A549 (cell line): ENCODE data around the gene ARHGAP23. TPM values are rescaled to one million over a fixed set of nuclear protein-coding genes. Genes with fewer than 3 reads are reported as not detected.

Source experiments
- ATAC-seq, 2 experiments: fragments of 200-7000 bp in 1 of 2; fragments of >200 bp in 1 of 2; cut with Nextera tagmentation in 1 of 2; cut with Tn5 transposase in 1 of 2; 3 replicates each; pipeline versions ENCODE4 v1.8.0 to v1.9.1; 2018 to 2020; ENCODE audit warnings: mild to moderate bottlenecking in 1 of 2, moderate library complexity in 1 of 2
- CTCF ChIA-PET: fragments of 300-600 bp; sonication (Branson Sonifier 250); formaldehyde crosslinking; extraction: SDS; loops from one replicate; lab custom pipeline; 2021; ENCODE audit warnings: antibody characterized with exemption, inconsistent platforms; lab: Yijun Ruan, JAX
- POLR2A ChIA-PET: fragments of 350-600 bp; formaldehyde crosslinking; extraction: SDS; loops from one replicate; lab custom pipeline; 2021; ENCODE audit warnings: antibody characterized with exemption, inconsistent platforms; lab: Yijun Ruan, JAX
- DNase-seq, 2 experiments: peaks; one replicate each; pipeline versions ENCODE4 v3.0.0 to v3.0.0-alpha.2; 2011 to 2016; ENCODE audit warnings: low read depth in 1 of 2, low spot score in 1 of 2
- FAIRE-seq: peaks from 2 replicates; lab custom pipeline; 2011; peaks lifted over from hg19 to GRCh38; lab: Jason Lieb, UNC
- H3K27ac ChIP-seq, 2 experiments: fragments of >200 bp; sonication (Bioruptor Twin); formaldehyde crosslinking; 3 replicates each; pipeline ENCODE4 v1.5.1; 2016 to 2017
- H3K4me1 ChIP-seq: fragments of >200 bp; sonication (Bioruptor Twin); formaldehyde crosslinking; 3 replicates; pipeline ENCODE4 v1.6.1; 2016
- H3K4me2 ChIP-seq: fragments of >200 bp; sonication (Bioruptor Twin); formaldehyde crosslinking; 3 replicates; pipeline ENCODE4 v1.6.1; 2016
- H3K4me3 ChIP-seq: fragments of >200 bp; sonication (Bioruptor Twin); formaldehyde crosslinking; 3 replicates; pipeline ENCODE4 v1.5.1; 2016
- H3K9me3 ChIP-seq: fragments of >200 bp; sonication (Bioruptor Twin); formaldehyde crosslinking; 3 replicates; pipeline ENCODE4 v1.6.1; 2016
- BHLHE40 ChIP-seq: IDR thresholded peaks from 2 replicates; pipeline ENCODE4 v1.6.1; 2012; ENCODE audit warnings: low read depth, low read length, inconsistent platforms
- EHF ChIP-seq: fragments of 250-450 bp; sonication (Bioruptor Pico); IDR thresholded peaks from 2 replicates; pipeline ENCODE4 v1.5.0; 2020; ENCODE audit warnings: mild to moderate bottlenecking
- EHMT2 ChIP-seq: fragments of 200-600 bp; sonication (generic); IDR thresholded peaks from 2 replicates; pipeline ENCODE4 v1.6.1; 2016; ENCODE audit warnings: antibody characterized with exemption, low read depth, mild to moderate bottlenecking, moderate library complexity
- EP300 ChIP-seq, 2 experiments: fragments of >200 bp; sonication (Bioruptor Twin); formaldehyde crosslinking; IDR thresholded peaks; 2 replicates in 1 of 2; 3 replicates in 1 of 2; pipeline ENCODE4 v1.6.1; 2016 to 2017
- FOSB ChIP-seq: fragments of 250-450 bp; sonication (Bioruptor Pico); IDR thresholded peaks from 2 replicates; pipeline ENCODE4 v1.5.0; 2020; ENCODE audit warnings: mild to moderate bottlenecking, moderate library complexity
- FOSL2 ChIP-seq, 2 experiments: fragments of 450-650 bp in 1 of 2; fragments of >200 bp in 1 of 2; sonication (Bioruptor Twin) in 1 of 2; formaldehyde crosslinking; IDR thresholded peaks; 2 replicates each; pipeline versions ENCODE4 v1.5.0 to v1.6.1; 2016 to 2020; ENCODE audit warnings: mild to moderate bottlenecking in 1 of 2, moderate library complexity in 1 of 2
- GATA3 ChIP-seq: IDR thresholded peaks from 2 replicates; pipeline ENCODE4 v1.6.1; 2012; ENCODE audit warnings: borderline replicate concordance
- HES2 ChIP-seq: fragments of >200 bp; sonication (Bioruptor Twin); formaldehyde crosslinking; IDR thresholded peaks from 2 replicates; pipeline ENCODE4 v1.6.1; 2016
- HEYL ChIP-seq: fragments of 250-450 bp; sonication (Bioruptor Pico); IDR thresholded peaks from 2 replicates; pipeline ENCODE4 v1.8.0; 2021; ENCODE audit warnings: mild to moderate bottlenecking, moderate library complexity
- HMGXB4 ChIP-seq: fragments of 250-450 bp; sonication (Bioruptor Pico); IDR thresholded peaks from 2 replicates; pipeline ENCODE4 v1.5.0; 2021; ENCODE audit warnings: mild to moderate bottlenecking, moderate library complexity, borderline replicate concordance
- HOXA7 ChIP-seq: fragments of 250-450 bp; sonication (Bioruptor Pico); IDR thresholded peaks from 2 replicates; pipeline ENCODE4 v1.5.0; 2020; ENCODE audit warnings: mild to moderate bottlenecking, moderate library complexity
- MAX ChIP-seq: IDR thresholded peaks from 2 replicates; pipeline ENCODE4 v1.6.1; 2012
- MYC ChIP-seq: IDR thresholded peaks from 2 replicates; pipeline ENCODE4 v1.6.1; 2012; ENCODE audit warnings: mild to moderate bottlenecking, inconsistent platforms, low read length, improper control_type of control experiment, borderline replicate concordance
- NPAS2 ChIP-seq: fragments of 250-450 bp; sonication (Bioruptor Pico); IDR thresholded peaks from 2 replicates; pipeline ENCODE4 v1.8.0; 2022; ENCODE audit warnings: mild to moderate bottlenecking, moderate library complexity, borderline replicate concordance
- NR3C1 ChIP-seq: fragments of >200 bp; sonication (Bioruptor Twin); formaldehyde crosslinking; IDR thresholded peaks from 3 replicates; pipeline ENCODE4 v1.6.1; 2017
- PHF8 ChIP-seq: fragments of 200-600 bp; sonication (generic); IDR thresholded peaks from 2 replicates; pipeline ENCODE4 v1.6.1; 2016; ENCODE audit warnings: low read depth, mild to moderate bottlenecking, antibody characterized with exemption, moderate library complexity, borderline replicate concordance
- POLR2AphosphoS2 ChIP-seq: conservative IDR thresholded peaks from 2 replicates; pipeline ENCODE4 v1.6.1; 2012; ENCODE audit warnings: low read length, improper control_type of control experiment, inconsistent platforms
- RNF2 ChIP-seq: fragments of 200-600 bp; sonication (generic); IDR thresholded peaks from 2 replicates; pipeline ENCODE4 v1.6.1; 2016; ENCODE audit warnings: low read depth, mild to moderate bottlenecking, antibody characterized with exemption, moderate library complexity, borderline replicate concordance
- TFCP2L1 ChIP-seq: fragments of 250-450 bp; sonication (Bioruptor Pico); IDR thresholded peaks from 2 replicates; pipeline ENCODE4 v1.5.0; 2021; ENCODE audit warnings: mild to moderate bottlenecking
- TP53 ChIP-seq: fragments of 250-450 bp; sonication (Bioruptor Pico); IDR thresholded peaks from 2 replicates; pipeline ENCODE4 v1.5.0; 2021; ENCODE audit warnings: mild to moderate bottlenecking, moderate library complexity
- USF2 ChIP-seq: fragments of 450-650 bp; IDR thresholded peaks from 2 replicates; pipeline ENCODE4 v1.6.1; 2014; ENCODE audit warnings: antibody characterized with exemption
- ZFP36 ChIP-seq: fragments of 450-650 bp; IDR thresholded peaks from 2 replicates; pipeline ENCODE4 v1.6.1; 2014; ENCODE audit warnings: borderline replicate concordance; ENCODE audit not compliant: partially characterized antibody
- ZSCAN20 ChIP-seq: fragments of 250-450 bp; sonication (Bioruptor Pico); IDR thresholded peaks from 2 replicates; pipeline ENCODE4 v1.8.0; 2022; ENCODE audit warnings: mild to moderate bottlenecking, moderate library complexity
- WGBS: methylation state at CpG from one replicate; pipeline ENCODE4 v1.1.6; 2017; ENCODE audit errors: missing lambda C conversion rate; 5-methylcytosine and 5-hydroxymethylcytosine counted together
- polyA plus RNA-seq, 4 experiments: library from polyadenylated mRNA; depleted of rRNA in 3 of 4; stranded (reverse); fragments of >200 nt; fragmentation: RNase III in 1 of 4; extraction: RNeasy Plus Mini Kit Qiagen cat#74134 plus additional on column Dnase treatment in 1 of 4; gene quantifications; 2 replicates in 3 of 4; 3 replicates in 1 of 4; pipeline ENCODE4 v1.2.3, GENCODE V29; 2011 to 2017

The ARHGAP23 gene
- polyA plus RNA-seq, 2 of the 4 experiments (the other 2 are of a cell fraction): 4.8 to 32.6 TPM

GRCh38 chr17:38395090-38395489 is 33.2 kb upstream of the ARHGAP23 start:
- POLR2A ChIA-PET: interaction anchor here (1.3 kb wide), 1 partner anchor 44 kb away, joined by 3 read pairs; the partner anchor contains the start of gene SOCS7
- ATAC-seq (no peak), FAIRE-seq (no peak), DNase-seq (no peak)
- 98% methylated on average over 4 of the region's 4 CpGs for WGBS
- Histone ChIP-seq H3K9me3 (no peaks in the 10 kb centered on the region), H3K4me1 (no peaks in the 10 kb centered on the region), H3K4me2 (no peak overlapping the region), H3K27ac (no peak overlapping the region), H3K4me3 (no peak overlapping the region)
- CTCF ChIA-PET: interaction anchor here (0.5 to 8.1 kb wide), 5 partner anchors 19 to 409 kb away, joined by 3 to 38 read pairs (median 4); no protein-coding TSS in a partner anchor
- no peak for TF ChIP-seq RNF2

- Histone ChIP-seq H3K4me1 (no peaks in the 10 kb centered on the region), H3K9me3 (no peaks in the 10 kb centered on the region), H3K4me2 (no peak overlapping the region), H3K27ac (no peak overlapping the region), H3K4me3 (no peak overlapping the region)
- DNase-seq (no peak), ATAC-seq (no peak), FAIRE-seq (no peak)
- TF ChIP-seq EP300 (IDR thresholded peaks at IDR 0.05): no peak
- POLR2A ChIA-PET: no interaction called here
- CTCF ChIA-PET: interaction anchor here (1.0 to 8.1 kb wide), 3 partner anchors 11 to 56 kb away, joined by 3 to 38 read pairs (median 3); no protein-coding TSS in a partner anchor
- WGBS: 88% methylated on average over 2 of the region's 2 CpGs
Measured at GRCh38 chr17:38397227-38397626, 31.0 kb upstream of the ARHGAP23 start.

GRCh38 chr17:38400286-38400685 is 28.0 kb upstream of the ARHGAP23 start:
- POLR2A ChIA-PET: no interaction called here

GRCh38 chr17:38401459-38401858 is 26.8 kb upstream of the ARHGAP23 start:
- ATAC-seq: no peak
- Histone ChIP-seq H3K4me2 (no peak overlapping the region), H3K4me1 (no peaks in the 10 kb centered on the region), H3K4me3 (no peak overlapping the region), H3K9me3 (no peaks in the 10 kb centered on the region), H3K27ac (no peak overlapping the region)
- POLR2A ChIA-PET: no interaction called here
- no peak for DNase-seq
- CTCF ChIA-PET: interaction anchor here (0.5 to 5.6 kb wide), 5 partner anchors 13 to 68 kb away, joined by 3 to 47 read pairs (median 6); no protein-coding TSS in a partner anchor
- no peak for FAIRE-seq
- WGBS: 85% methylated on average over 4 of the region's 4 CpGs
- TF ChIP-seq TP53 (CRISPR knock-in tag): no peak
- no peak for TF ChIP-seq EHMT2
- TF ChIP-seq HOXA7 (CRISPR knock-in tag): no peak
- no peak for TF ChIP-seq NPAS2 (CRISPR knock-in tag)
- no peak for TF ChIP-seq EHF
- TF ChIP-seq FOSL2 (IDR thresholded peaks at IDR 0.05): no peak
- TF ChIP-seq FOSL2 (CRISPR knock-in tag; IDR thresholded peaks at IDR 0.05): no peak
- no peak for TF ChIP-seq ZFP36
- TF ChIP-seq HES2: no peak
- no peak for TF ChIP-seq MAX
- no peak for TF ChIP-seq GATA3
- no peak for TF ChIP-seq TFCP2L1

More at GRCh38 chr17:38400286-38400685, 28.0 kb upstream of the ARHGAP23 start:
- Histone ChIP-seq H3K4me3 (no peak overlapping the region), H3K4me1 (no peaks in the 10 kb centered on the region), H3K9me3 (no peaks in the 10 kb centered on the region), H3K27ac (no peak overlapping the region), H3K4me2 (no peak overlapping the region)
- no peak for DNase-seq
- CTCF ChIA-PET: interaction anchor here (1.0 to 5.6 kb wide), 7 partner anchors 11 to 109 kb away, joined by 3 to 47 read pairs (median 8); no protein-coding TSS in a partner anchor
- TF ChIP-seq HES2: no peak
- TF ChIP-seq PHF8: no peak
- no peak for TF ChIP-seq TP53 (CRISPR knock-in tag)
- TF ChIP-seq BHLHE40: no peak
- no peak for TF ChIP-seq FOSB
- no peak for TF ChIP-seq ZSCAN20 (CRISPR knock-in tag)
- TF ChIP-seq NR3C1: no peak
- TF ChIP-seq HEYL (CRISPR knock-in tag): no peak
- no peak for TF ChIP-seq HMGXB4 (CRISPR knock-in tag)
- TF ChIP-seq USF2: no peak
- no peak for TF ChIP-seq MYC
- no peak for TF ChIP-seq TFCP2L1
- TF ChIP-seq POLR2AphosphoS2: no peak
- WGBS: 92% methylated on average over 6 of the region's 6 CpGs
- ATAC-seq: no peak
- FAIRE-seq: no peak
